Glomerular endothelial cell (primary cell): Measurements from ENCODE around the gene NACC2. TPM values are rescaled to one million over a fixed set of nuclear protein-coding genes. Genes with fewer than 3 reads are reported as not detected.
"Not testable (repeated sequence)": the region's sequence is repeated elsewhere in the genome, so short reads cannot be mapped to it uniquely, and the experiment has no call there.

ENCODE experiments used
- DNase-seq: peaks from one replicate; pipeline ENCODE4 v3.0.0-alpha.2; 2011; ENCODE audit warnings: low read depth, low spot score; ENCODE audit errors: extremely low read depth
- total RNA-seq: library from RNA; depleted of rRNA; stranded (reverse); fragments of >200 nt; gene quantifications from 2 replicates; pipeline ENCODE4 v1.2.3, GENCODE V29; 2015

NACC2 gene
- total RNA-seq, 1 donor from 2014 or later: 41.5 TPM

GRCh38 chr9:136111190-136111589 lies 16.1 kb upstream of the NACC2 start:
- no peak for DNase-seq

- no peak for DNase-seq
These were observed 15.3 kb upstream of the NACC2 start for GRCh38 chr9:136110082-136111061.

GRCh38 chr9:136109351-136110081 lies 14.4 kb upstream of the NACC2 start:
- no peak for DNase-seq

GRCh38 chr9:136108648-136109266 lies 13.7 kb upstream of the NACC2 start:
- DNase-seq: no peak

- no peak for DNase-seq
These were observed 13.0 kb upstream of the NACC2 start for GRCh38 chr9:136107953-136108647.

- no peak for DNase-seq
These were observed 12.3 kb upstream of the NACC2 start for GRCh38 chr9:136107155-136107952.

GRCh38 chr9:136105398-136106135 lies 10.5 kb upstream of the NACC2 start:
- DNase-seq: no peak

GRCh38 chr9:136104916-136105315 lies 9.8 kb upstream of the NACC2 start:
- no peak for DNase-seq

GRCh38 chr9:136104488-136104800 lies 9.4 kb upstream of the NACC2 start:
- no peak for DNase-seq

GRCh38 chr9:136103651-136104487 lies 8.8 kb upstream of the NACC2 start:
- DNase-seq: no peak

- DNase-seq: not testable (repeated sequence)
These were observed 6.6 kb upstream of the NACC2 start for GRCh38 chr9:136101615-136102074.

GRCh38 chr9:136100700-136101614 lies 5.9 kb upstream of the NACC2 start:
- DNase-seq: no peak

- no peak for DNase-seq
These were observed 4.5 kb upstream of the NACC2 start for GRCh38 chr9:136099542-136099941.

GRCh38 chr9:136098844-136099243 lies 3.8 kb upstream of the NACC2 start:
- no peak for DNase-seq

GRCh38 chr9:136098210-136098609 lies 3.1 kb upstream of the NACC2 start:
- no peak for DNase-seq

- no peak for DNase-seq
These were observed 1.5 kb upstream of the NACC2 start for GRCh38 chr9:136096505-136097001.
